Astrocyte (in vitro differentiated cells and primary cell): Measurements from ENCODE around the gene ABCF1. TPM values are rescaled to one million over a fixed set of nuclear protein-coding genes. Genes with fewer than 3 reads are reported as not detected.
A peak's percentile ranks its signal among the peaks of the same experiment; 100 is the strongest.

Experiments
- DNase-seq: peaks from one replicate; pipeline ENCODE4 v3.0.0-alpha.2; 2010; ENCODE audit warnings: low read depth
- FAIRE-seq: peaks from 2 replicates; lab custom pipeline; 2011; peaks lifted over from hg19 to GRCh38; lab: Jason Lieb, UNC
- H2AFZ ChIP-seq: 2 replicates; pipeline ENCODE4 v1.6.0; 2012; ENCODE audit warnings: low read depth, low read length, inconsistent platforms
- H3K27ac ChIP-seq: 2 replicates; pipeline ENCODE4 v1.5.1; 2011; ENCODE audit warnings: low read depth, low read length, inconsistent platforms
- H3K27me3 ChIP-seq: 2 replicates; pipeline ENCODE4 v1.6.0; 2011; ENCODE audit warnings: low read length, inconsistent platforms; ENCODE audit not compliant: insufficient read depth
- H3K36me3 ChIP-seq: 2 replicates; pipeline ENCODE4 v1.5.1; 2011; ENCODE audit warnings: low read length, inconsistent platforms; ENCODE audit not compliant: insufficient read depth
- H3K4me1 ChIP-seq: 2 replicates; pipeline ENCODE4 v1.5.1; 2011; ENCODE audit warnings: low read length, inconsistent platforms; ENCODE audit not compliant: insufficient read depth
- H3K4me2 ChIP-seq: 2 replicates; pipeline ENCODE4 v1.6.0; 2012; ENCODE audit warnings: low read length, inconsistent platforms
- H3K4me3 ChIP-seq: 2 replicates; pipeline ENCODE4 v1.5.1; 2011; ENCODE audit warnings: low read depth, mild to moderate bottlenecking, low read length, inconsistent platforms; ENCODE audit not compliant: insufficient read depth
- H3K79me2 ChIP-seq: 2 replicates; pipeline ENCODE4 v1.6.0; 2012; ENCODE audit warnings: mild to moderate bottlenecking, low read length, inconsistent platforms; ENCODE audit not compliant: insufficient read depth
- H3K9ac ChIP-seq: 2 replicates; pipeline ENCODE4 v1.6.0; 2012; ENCODE audit warnings: mild to moderate bottlenecking, low read length, inconsistent platforms
- H3K9me3 ChIP-seq: 2 replicates; pipeline ENCODE4 v1.5.1; 2012; ENCODE audit warnings: low read depth, mild to moderate bottlenecking, low read length, inconsistent platforms; ENCODE audit not compliant: insufficient read depth
- H4K20me1 ChIP-seq: 2 replicates; pipeline ENCODE4 v1.6.0; 2012; ENCODE audit warnings: low read length, inconsistent platforms; ENCODE audit not compliant: insufficient read depth
- H3K27ac Mint-ChIP-seq: one replicate; pipeline ENCODE4 v1.8.0; 2021; ENCODE audit warnings: mild to moderate bottlenecking, mixed read lengths; ENCODE audit not compliant: unreplicated experiment
- H3K27me3 Mint-ChIP-seq: one replicate; pipeline ENCODE4 v1.8.0; 2021; ENCODE audit warnings: low read depth, mixed read lengths; ENCODE audit not compliant: unreplicated experiment
- H3K36me3 Mint-ChIP-seq: one replicate; pipeline ENCODE4 v1.8.0; 2021; ENCODE audit warnings: low read depth, mixed read lengths; ENCODE audit not compliant: unreplicated experiment
- H3K4me1 Mint-ChIP-seq: one replicate; pipeline ENCODE4 v1.8.0; 2021; ENCODE audit warnings: low read depth, mixed read lengths; ENCODE audit not compliant: unreplicated experiment
- H3K4me3 Mint-ChIP-seq: one replicate; pipeline ENCODE4 v1.8.0; 2021; ENCODE audit warnings: mild to moderate bottlenecking, moderate library complexity, mixed read lengths; ENCODE audit not compliant: unreplicated experiment
- H3K9me3 Mint-ChIP-seq: one replicate; pipeline ENCODE4 v1.8.0; 2021; ENCODE audit warnings: mild to moderate bottlenecking, mixed read lengths; ENCODE audit not compliant: unreplicated experiment
- CTCF ChIP-seq: IDR thresholded peaks from 2 replicates; pipeline ENCODE4 v1.5.1; 2011; ENCODE audit warnings: low read depth, mild to moderate bottlenecking, inconsistent platforms, low read length, moderate library complexity; ENCODE audit not compliant: insufficient read depth
- EZH2 ChIP-seq: IDR thresholded peaks from 2 replicates; pipeline ENCODE4 v1.6.1; 2012; ENCODE audit warnings: mild to moderate bottlenecking, low read length, inconsistent platforms; ENCODE audit not compliant: insufficient read depth
- total RNA-seq: library from RNA; stranded (reverse); gene quantifications from 2 replicates; pipeline ENCODE4 v1.2.1, GENCODE V29; 2021

The ABCF1 gene
- total RNA-seq, 1 donor from 2014 or later: 60.3 TPM

DNA sequence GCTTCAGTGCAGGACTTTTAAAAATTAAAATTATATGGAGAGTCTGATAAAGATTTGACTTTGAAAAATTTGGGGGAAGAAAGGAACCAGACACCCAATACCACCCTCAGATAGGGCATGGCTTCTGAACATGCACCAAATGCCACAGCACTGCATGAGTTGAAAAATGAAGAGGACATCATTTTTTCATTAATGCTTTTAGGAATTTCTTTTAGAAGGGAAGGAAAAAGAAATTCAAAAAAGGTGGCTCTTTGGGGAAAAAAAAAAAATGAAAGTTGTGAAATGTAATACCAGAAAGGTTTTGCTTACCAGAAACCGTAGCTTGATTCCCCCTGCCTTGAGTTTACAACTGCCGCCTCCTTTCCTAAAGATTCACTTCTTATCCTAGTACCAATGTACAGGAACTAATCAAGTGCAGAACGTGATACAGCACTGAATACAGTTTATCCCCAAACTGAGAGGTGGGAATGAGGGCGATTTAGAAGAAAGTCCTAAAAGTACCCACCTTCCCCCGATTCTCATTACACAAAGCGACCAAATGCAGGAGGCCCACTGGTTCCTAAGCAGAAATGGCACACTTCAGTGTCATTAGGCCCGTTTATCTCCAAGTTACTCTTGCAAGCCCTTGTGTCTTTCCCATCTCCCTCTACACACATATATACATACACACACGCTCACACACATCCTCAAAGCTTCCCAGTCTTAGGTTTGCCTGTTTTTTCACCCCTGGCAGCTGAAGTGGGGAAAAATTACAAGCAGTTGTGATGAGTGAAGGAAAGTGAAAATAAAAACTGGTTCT is 43.0 kb downstream of the ABCF1 start:
- H2AFZ ChIP-seq: no peak overlapping the region
- FAIRE-seq: no peak
- peak overlapping the region; percentile 99 for H3K4me3 Mint-ChIP-seq
- H3K4me2 ChIP-seq: peak overlapping the region; percentile 99
- DNase-seq: no peak
- peaks cover 42% of the 10 kb centered on the region for H3K4me1 ChIP-seq
- H3K36me3 ChIP-seq: peaks cover 23% of the 10 kb centered on the region
- H3K9me3 ChIP-seq: no peaks in the 10 kb centered on the region
- H3K4me1 Mint-ChIP-seq: peaks cover 44% of the 10 kb centered on the region
- H3K79me2 ChIP-seq: peaks cover 69% of the 10 kb centered on the region
- peak overlapping the region; percentile 100 for H3K27ac ChIP-seq
- H3K4me3 ChIP-seq: peak overlapping the region; percentile 100
- peaks cover 67% of the 10 kb centered on the region for H4K20me1 ChIP-seq
- peak overlapping the region; percentile 100 for H3K9ac ChIP-seq
- H3K27ac Mint-ChIP-seq: peak overlapping the region; percentile 100
- H3K27me3 ChIP-seq: no peaks in the 10 kb centered on the region
- TF ChIP-seq EZH2 (no peak), CTCF (no peak)
- peaks cover 20% of the 10 kb centered on the region for H3K36me3 Mint-ChIP-seq
- H3K27me3 Mint-ChIP-seq: no peaks in the 10 kb centered on the region
- peaks cover 3% of the 10 kb centered on the region for H3K9me3 Mint-ChIP-seq

DNA sequence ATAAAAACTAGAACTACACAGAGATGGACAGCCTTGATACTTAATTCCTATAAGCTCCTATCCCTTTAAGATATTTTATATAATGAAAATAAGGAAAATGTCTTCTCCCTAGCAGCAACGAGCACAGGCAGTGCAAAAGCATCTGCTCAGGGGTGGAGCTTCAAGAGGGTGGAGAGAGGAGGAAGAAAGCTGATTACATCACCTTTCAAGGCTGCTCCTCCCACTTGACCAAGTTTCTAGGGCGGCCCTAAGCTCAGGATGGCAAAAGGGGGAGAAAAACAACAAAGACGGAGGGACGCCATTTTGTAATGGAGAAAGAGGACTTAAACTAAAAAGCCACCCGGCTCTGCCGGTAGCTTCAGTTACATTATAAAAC is 43.6 kb downstream of the ABCF1 start:
- Histone ChIP-seq H3K36me3 (peaks cover 20% of the 10 kb centered on the region), H3K9ac (peak overlapping the region; percentile 100), H3K4me2 (peak overlapping the region; percentile 99), H3K79me2 (peaks cover 69% of the 10 kb centered on the region), H3K9me3 (no peaks in the 10 kb centered on the region), H2AFZ (no peak overlapping the region), H4K20me1 (peaks cover 61% of the 10 kb centered on the region), H3K4me3 (peak overlapping the region; percentile 100), H3K4me1 (peaks cover 42% of the 10 kb centered on the region), H3K27me3 (no peaks in the 10 kb centered on the region), H3K27ac (peak overlapping the region; percentile 100)
- FAIRE-seq (no peak), DNase-seq (peak; percentile 93)
- peak overlapping the region; percentile 99 for H3K4me3 Mint-ChIP-seq
- peaks cover 20% of the 10 kb centered on the region for H3K36me3 Mint-ChIP-seq
- H3K9me3 Mint-ChIP-seq: peaks cover 3% of the 10 kb centered on the region
- H3K27ac Mint-ChIP-seq: peak overlapping the region; percentile 100
- peaks cover 45% of the 10 kb centered on the region for H3K4me1 Mint-ChIP-seq
- no peak for TF ChIP-seq EZH2
- no peak for TF ChIP-seq CTCF
- H3K27me3 Mint-ChIP-seq: no peaks in the 10 kb centered on the region
